Uterus (tissue), 4 donors: ENCODE results near the gene OR8D2. TPM values are rescaled to one million over a fixed set of nuclear protein-coding genes. Genes with fewer than 3 reads are reported as not detected.
"Not testable (repeated sequence)": the region's sequence is repeated elsewhere in the genome, so short reads cannot be mapped to it uniquely, and the experiment has no call there.

ENCODE experiments used
- DNase-seq, 2 donors: peaks; one replicate each; pipeline ENCODE4 v3.0.0-alpha.2; 2019 to 2020
- H3K27ac ChIP-seq, 2 donors: fragments of 200-600 bp; sonication (generic); 1 replicate in 1 of 2; 2 replicates in 1 of 2; pipeline ENCODE4 v1.5.1; 2016 to 2018
- H3K27me3 ChIP-seq, 2 donors: fragments of 200-600 bp; sonication (generic); one replicate each; pipeline ENCODE4 v1.5.1; 2018 to 2019; ENCODE audit warnings: control low read depth in 1 of 2
- H3K36me3 ChIP-seq, 2 donors: fragments of 200-600 bp; sonication (generic); one replicate each; pipeline ENCODE4 v1.5.1; 2019; ENCODE audit warnings: control low read depth in 1 of 2
- H3K4me1 ChIP-seq, 2 donors: fragments of 200-600 bp; sonication (generic); one replicate each; pipeline ENCODE4 v1.5.1; 2018 to 2019; ENCODE audit warnings: control low read depth in 1 of 2
- H3K4me3 ChIP-seq, 2 donors: fragments of 200-600 bp; sonication (generic); 1 replicate in 1 of 2; 2 replicates in 1 of 2; pipeline ENCODE4 v1.5.1; 2018 to 2019; ENCODE audit warnings: mild to moderate bottlenecking in 1 of 2
- H3K9me3 ChIP-seq, 2 donors: fragments of 200-600 bp; sonication (generic); one replicate each; pipeline ENCODE4 v1.5.1; 2019; ENCODE audit warnings: control low read depth in 1 of 2
- CTCF ChIP-seq, 4 experiments: fragments of 200-600 bp in 2 of 4; fragments of 450-650 bp in 2 of 4; sonication (generic) in 2 of 4; IDR thresholded peaks; one replicate each; pipeline ENCODE4 v1.5.1; 2016 to 2019; ENCODE audit warnings: antibody characterized with exemption in 4 of 4, mild to moderate bottlenecking in 2 of 4, moderate library complexity in 1 of 4
- POLR2A ChIP-seq, 2 donors: fragments of 450-650 bp; IDR thresholded peaks; one replicate each; pipeline ENCODE4 v1.6.1; 2016; ENCODE audit warnings: antibody characterized with exemption in 2 of 2, mild to moderate bottlenecking in 1 of 2, moderate library complexity in 1 of 2
- intact Hi-C: fragments of 100-400 bp; cut with DNase I; formaldehyde crosslinking; loops from one replicate; pipeline ENCODE4 v1.15.1; 2023; ENCODE audit warnings: low total_unique reads
- total RNA-seq, 4 donors: library from RNA; depleted of rRNA in 3 of 4; stranded (reverse); fragments of >200 nt in 3 of 4; gene quantifications; one replicate each; pipeline versions ENCODE4 v1.1.0 to v1.2.4, GENCODE V29; 2014 to 2023
- donor health status: DM: yes; HTN: yes; CAD: no.

OR8D2 gene
- total RNA-seq, 4 donors from 2014 or later, result not detected

GRCh38 chr11:124277207-124277606, 42.8 kb downstream of the OR8D2 start:
- TF ChIP-seq POLR2A (IDR thresholded peaks at IDR 0.05), result no peak
- no peak for TF ChIP-seq CTCF (IDR thresholded peaks at IDR 0.05)
- H3K27ac ChIP-seq, result no peak overlapping the region
- H3K36me3 ChIP-seq, result no peaks in the 10 kb centered on the region
- H3K27me3 ChIP-seq, result no peaks in the 10 kb centered on the region
- H3K4me3 ChIP-seq, result no peak overlapping the region
- intact Hi-C loops, result no loop called here
- DNase-seq, result no peak
- no peaks in the 10 kb centered on the region for H3K9me3 ChIP-seq
- no peaks in the 10 kb centered on the region for H3K4me1 ChIP-seq

GRCh38 chr11:124276081-124276480, 43.9 kb downstream of the OR8D2 start:
- no peak for DNase-seq
- no peak for TF ChIP-seq POLR2A (IDR thresholded peaks at IDR 0.05)
- no peak for TF ChIP-seq CTCF (IDR thresholded peaks at IDR 0.05)
- Histone ChIP-seq H3K4me1 (no peaks in the 10 kb centered on the region), H3K36me3 (no peaks in the 10 kb centered on the region), H3K27ac (no peak overlapping the region), H3K9me3 (no peaks in the 10 kb centered on the region), H3K27me3 (no peaks in the 10 kb centered on the region), H3K4me3 (no peak overlapping the region)
- intact Hi-C loops, result no loop called here

- no peak for TF ChIP-seq CTCF (IDR thresholded peaks at IDR 0.05)
- TF ChIP-seq POLR2A (IDR thresholded peaks at IDR 0.05), result no peak
- DNase-seq, result no peak
- intact Hi-C loops, result no loop called here
- Histone ChIP-seq H3K36me3 (no peaks in the 10 kb centered on the region), H3K27ac (no peak overlapping the region), H3K4me1 (no peaks in the 10 kb centered on the region), H3K27me3 (no peaks in the 10 kb centered on the region), H3K4me3 (no peak overlapping the region), H3K9me3 (no peaks in the 10 kb centered on the region)
Measured at GRCh38 chr11:124274000-124274399, 46.0 kb downstream of the OR8D2 start.

GRCh38 chr11:124270886-124271285, 49.1 kb downstream of the OR8D2 start:
- H3K27ac ChIP-seq, H3K4me1 ChIP-seq, DNase-seq, H3K36me3 ChIP-seq, H3K4me3 ChIP-seq, intact Hi-C loops, H3K27me3 ChIP-seq, H3K9me3 ChIP-seq: not testable (repeated sequence)

Other genes with a start within 250 kb of the OR8D2 start
- 10 to 100 TPM; 10.9 to 31.0 (median 15.0) TPM for gene VWA5A, start 204.7 kb downstream of the OR8D2 start, total RNA-seq
- not detected for gene OR10D3, start 136.9 kb downstream of the OR8D2 start, total RNA-seq
- gene OR8G1, start 79.1 kb downstream of the OR8D2 start, total RNA-seq, result not detected
- gene OR8G5, start 63.8 kb downstream of the OR8D2 start, total RNA-seq, result not detected
- gene OR8D1, start 6.2 kb downstream of the OR8D2 start, total RNA-seq, result not detected
- not detected for gene OR8B2, start 64.3 kb upstream of the OR8D2 start, total RNA-seq
- not detected for gene OR8B3, start 78.8 kb upstream of the OR8D2 start, total RNA-seq
- not detected for gene OR8B4, start 104.7 kb upstream of the OR8D2 start, total RNA-seq
- not detected for gene OR8B8, start 125.5 kb upstream of the OR8D2 start, total RNA-seq
- not detected for gene OR8B12, start 223.5 kb upstream of the OR8D2 start, total RNA-seq
- not detected for gene OR8A1, start 249.8 kb upstream of the OR8D2 start, total RNA-seq